Gastrocnemius medialis (tissue), 4 donors: ENCODE results near the gene TMEM114. TPM values are rescaled to one million over a fixed set of nuclear protein-coding genes. Genes with fewer than 3 reads are reported as not detected.

Experiments
- ATAC-seq, 2 donors: fragments of 150-250 bp; one replicate each; pipeline ENCODE4 v1.9.1; 2016
- DNase-seq, 2 donors: peaks; one replicate each; pipeline ENCODE4 v3.0.0-alpha.2; 2019
- H3K27ac ChIP-seq, 4 donors: fragments of 200-600 bp; sonication (generic); 1 replicate in 1 of 4; 2 replicates in 3 of 4; pipeline ENCODE4 v1.5.1; 2016 to 2018; ENCODE audit warnings: mild to moderate bottlenecking in 2 of 4, moderate library complexity in 1 of 4
- H3K27me3 ChIP-seq, 3 donors: fragments of 200-600 bp; sonication (generic) in 2 of 3; 1 replicate in 1 of 3; 2 replicates in 2 of 3; pipeline versions ENCODE4 v1.5.1 to v1.6.0; 2016 to 2019; ENCODE audit warnings: mild to moderate bottlenecking in 1 of 3, moderate library complexity in 1 of 3
- H3K36me3 ChIP-seq, 2 donors: fragments of 200-600 bp; sonication (generic) in 1 of 2; one replicate each; pipeline ENCODE4 v1.5.1; 2017 to 2018
- H3K4me1 ChIP-seq, 2 donors: fragments of 200-600 bp; sonication (generic) in 1 of 2; one replicate each; pipeline ENCODE4 v1.5.1; 2016 to 2017; ENCODE audit warnings: mild to moderate bottlenecking in 2 of 2
- H3K4me3 ChIP-seq, 4 donors: fragments of 200-600 bp; sonication (generic) in 3 of 4; 1 replicate in 1 of 4; 2 replicates in 3 of 4; pipeline ENCODE4 v1.5.1; 2016 to 2019; ENCODE audit warnings: mild to moderate bottlenecking in 2 of 4
- H3K9me3 ChIP-seq, 3 donors: fragments of 200-600 bp; sonication (generic) in 2 of 3; 1 replicate in 1 of 3; 2 replicates in 2 of 3; pipeline ENCODE4 v1.5.1; 2016 to 2019
- POLR2A ChIP-seq, 2 donors: fragments of 450-650 bp; IDR thresholded peaks; one replicate each; pipeline ENCODE4 v1.6.1; 2017; ENCODE audit warnings: antibody characterized with exemption in 2 of 2, mild to moderate bottlenecking in 2 of 2, moderate library complexity in 2 of 2
- in situ Hi-C, 4 donors: fragments of 200-750 bp; cut with MboI; loops; one replicate each; pipeline versions ENCODE4 v1.15.0 to v1.8.0; 2017; ENCODE audit warnings: low sequenced_read_pairs in 4 of 4
- intact Hi-C: fragments of 100-400 bp; cut with DNase I; formaldehyde crosslinking; loops from one replicate; pipeline ENCODE4 v1.15.1; 2023; ENCODE audit warnings: low total_unique reads
- total RNA-seq, 4 donors: library from RNA; depleted of rRNA; stranded (reverse); fragments of >200 nt; gene quantifications; one replicate each; pipeline versions ENCODE4 v1.1.0 to v1.2.3, GENCODE V29; 2016
- TF ChIP-seq, protein P1 (sequence below), 5 experiments: fragments of 450-650 bp in 3 of 5; fragments of 200-600 bp in 2 of 5; sonication (generic) in 2 of 5; IDR thresholded peaks in 4 of 5; conservative IDR thresholded peaks in 1 of 5; 1 replicate in 4 of 5; 2 replicates in 1 of 5; pipeline ENCODE4 v1.5.1; 2016 to 2019; ENCODE audit warnings: antibody characterized with exemption in 5 of 5, mild to moderate bottlenecking in 3 of 5, moderate library complexity in 3 of 5

The TMEM114 gene
- total RNA-seq, 4 donors from 2014 or later = not detected

- intact Hi-C loops (no loop called here), in situ Hi-C loops (no loop called here)
- Histone ChIP-seq H3K27me3 (no peaks in the 10 kb centered on the region), H3K9me3 (no peaks in the 10 kb centered on the region), H3K4me1 (peaks cover 18 to 24% of the 10 kb centered on the region in 2 donors), H3K27ac (no peak overlapping the region), H3K4me3 (no peak overlapping the region), H3K36me3 (peaks cover 0 to 65% of the 10 kb centered on the region in 2 donors)
- no peak for DNase-seq
- TF ChIP-seq POLR2A (IDR thresholded peaks at IDR 0.05) = no peak
- TF ChIP-seq, protein P1, sequence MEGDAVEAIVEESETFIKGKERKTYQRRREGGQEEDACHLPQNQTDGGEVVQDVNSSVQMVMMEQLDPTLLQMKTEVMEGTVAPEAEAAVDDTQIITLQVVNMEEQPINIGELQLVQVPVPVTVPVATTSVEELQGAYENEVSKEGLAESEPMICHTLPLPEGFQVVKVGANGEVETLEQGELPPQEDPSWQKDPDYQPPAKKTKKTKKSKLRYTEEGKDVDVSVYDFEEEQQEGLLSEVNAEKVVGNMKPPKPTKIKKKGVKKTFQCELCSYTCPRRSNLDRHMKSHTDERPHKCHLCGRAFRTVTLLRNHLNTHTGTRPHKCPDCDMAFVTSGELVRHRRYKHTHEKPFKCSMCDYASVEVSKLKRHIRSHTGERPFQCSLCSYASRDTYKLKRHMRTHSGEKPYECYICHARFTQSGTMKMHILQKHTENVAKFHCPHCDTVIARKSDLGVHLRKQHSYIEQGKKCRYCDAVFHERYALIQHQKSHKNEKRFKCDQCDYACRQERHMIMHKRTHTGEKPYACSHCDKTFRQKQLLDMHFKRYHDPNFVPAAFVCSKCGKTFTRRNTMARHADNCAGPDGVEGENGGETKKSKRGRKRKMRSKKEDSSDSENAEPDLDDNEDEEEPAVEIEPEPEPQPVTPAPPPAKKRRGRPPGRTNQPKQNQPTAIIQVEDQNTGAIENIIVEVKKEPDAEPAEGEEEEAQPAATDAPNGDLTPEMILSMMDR (IDR thresholded peaks at IDR 0.05 in 4 of 5, conservative IDR thresholded peaks at IDR 0.05 in 1 of 5) = no peak
- ATAC-seq = no peak
Observed at GRCh38 chr16:8627456-8627855, 37.1 kb upstream of the TMEM114 start.

GRCh38 chr16:8626946-8627345 lies 36.6 kb upstream of the TMEM114 start:
- no peak overlapping the region for H3K27ac ChIP-seq
- H3K27me3 ChIP-seq = no peaks in the 10 kb centered on the region
- H3K4me1 ChIP-seq = peaks cover 21 to 27% of the 10 kb centered on the region in 2 donors
- in situ Hi-C loops = no loop called here
- H3K4me3 ChIP-seq = no peak overlapping the region
- no peaks in the 10 kb centered on the region for H3K9me3 ChIP-seq
- H3K36me3 ChIP-seq = peaks cover 0 to 60% of the 10 kb centered on the region in 2 donors
- TF ChIP-seq, protein P1 (IDR thresholded peaks at IDR 0.05 in 4 of 5, conservative IDR thresholded peaks at IDR 0.05 in 1 of 5) = no peak
- no peak for TF ChIP-seq POLR2A (IDR thresholded peaks at IDR 0.05)
- intact Hi-C loops = no loop called here
- ATAC-seq (no peak), DNase-seq (no peak)

DNA sequence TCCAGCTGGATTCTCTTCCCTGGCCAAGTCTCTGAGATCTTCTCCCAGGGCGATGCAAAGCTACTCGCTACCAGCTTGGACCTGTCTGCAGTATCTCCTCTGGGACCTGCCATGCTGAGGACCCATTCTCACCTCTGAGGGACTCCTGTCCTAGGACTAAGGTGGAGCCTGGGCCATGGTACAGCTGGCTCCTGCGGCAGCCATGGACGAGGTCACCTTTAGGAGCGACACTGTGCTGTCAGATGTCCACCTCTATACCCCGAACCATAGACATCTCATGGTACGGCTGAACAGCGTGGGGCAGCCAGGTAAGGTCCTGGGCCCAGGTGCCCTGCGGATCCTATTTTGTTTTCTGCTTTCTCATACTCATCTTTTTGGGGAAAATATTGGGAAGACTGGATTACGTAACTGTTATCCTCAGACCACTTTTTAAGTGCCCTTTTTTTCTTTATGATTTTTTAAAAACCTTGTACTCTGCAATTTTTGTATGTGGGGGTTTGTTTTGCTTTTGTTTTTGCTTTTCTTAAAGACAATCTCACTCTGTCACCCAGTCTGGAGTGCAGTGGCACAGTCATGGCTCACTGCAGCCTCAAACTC lies 35.3 kb upstream of the TMEM114 start:
- ATAC-seq = no peak
- no peak for DNase-seq
- Histone ChIP-seq H3K36me3 (peaks cover 0 to 51% of the 10 kb centered on the region in 2 donors), H3K4me1 (peaks cover 18 to 27% of the 10 kb centered on the region in 2 donors), H3K27ac (no peak overlapping the region), H3K9me3 (no peaks in the 10 kb centered on the region), H3K4me3 (no peak overlapping the region), H3K27me3 (no peaks in the 10 kb centered on the region)
- TF ChIP-seq, protein P1 (IDR thresholded peaks at IDR 0.05 in 4 of 5, conservative IDR thresholded peaks at IDR 0.05 in 1 of 5) = no peak
- TF ChIP-seq POLR2A (IDR thresholded peaks at IDR 0.05) = no peak
- in situ Hi-C loops (no loop called here), intact Hi-C loops (no loop called here)

GRCh38 chr16:8623634-8624033 lies 33.3 kb upstream of the TMEM114 start:
- DNase-seq (no peak), ATAC-seq (no peak)
- peak overlapping the region in 1 of 4 donors; percentile 6 for H3K27ac ChIP-seq
- no peaks in the 10 kb centered on the region for H3K9me3 ChIP-seq
- peaks cover 0 to 3% (median 0%) of the 10 kb centered on the region in 3 donors for H3K27me3 ChIP-seq
- in situ Hi-C loops (no loop called here), intact Hi-C loops (loop anchor here (5.0 kb wide), 1 partner anchor 56 kb away; no protein-coding TSS in a partner anchor)
- peaks cover 18 to 27% of the 10 kb centered on the region in 2 donors for H3K4me1 ChIP-seq
- TF ChIP-seq POLR2A (IDR thresholded peaks at IDR 0.05) = no peak
- TF ChIP-seq, protein P1 (IDR thresholded peaks at IDR 0.05 in 4 of 5, conservative IDR thresholded peaks at IDR 0.05 in 1 of 5) = no peak
- H3K36me3 ChIP-seq = peaks cover 0 to 31% of the 10 kb centered on the region in 2 donors
- H3K4me3 ChIP-seq = no peak overlapping the region
